Prostate gland (tissue), 2 donors: ENCODE measurements around the gene UTP18.
"Not testable (repeated sequence)": the region's sequence is repeated elsewhere in the genome, so short reads cannot be mapped to it uniquely, and the experiment has no call there.

Experiments used
- CTCF ChIP-seq, 4 experiments: fragments of 200-600 bp in 2 of 4; fragments of 450-650 bp in 2 of 4; sonication (generic) in 2 of 4; IDR thresholded peaks; 1 replicate in 3 of 4; 2 replicates in 1 of 4; pipeline ENCODE4 v1.5.1; 2016 to 2019; ENCODE audit warnings: antibody characterized with exemption in 4 of 4, mild to moderate bottlenecking in 2 of 4, moderate library complexity in 2 of 4
- POLR2A ChIP-seq: fragments of 450-650 bp; IDR thresholded peaks from one replicate; pipeline ENCODE4 v1.6.1; 2016; ENCODE audit warnings: antibody characterized with exemption, mild to moderate bottlenecking

- not testable (repeated sequence) for TF ChIP-seq CTCF (IDR thresholded peaks at IDR 0.05); POLR2A
Measured at GRCh38 chr17:51330861-51331503, 70.6 kb downstream of the UTP18 start.
